NCI-H510A (cell line): ENCODE data around the gene FRY.

Experiments used
- DNase-seq: peaks from one replicate; lab custom pipeline; 2025; lab: John Stamatoyannopoulos, UW

FRY gene

GRCh38 chr13:32086366-32086765, 54.8 kb downstream of the FRY start:
- DNase-seq, result no peak

- no peak for DNase-seq
Measured at GRCh38 chr13:32086791-32087441, 55.3 kb downstream of the FRY start.

- no peak for DNase-seq
Measured at GRCh38 chr13:32087955-32088747, 56.6 kb downstream of the FRY start.

GRCh38 chr13:32092496-32092895, 60.9 kb downstream of the FRY start:
- DNase-seq, result no peak

- no peak for DNase-seq
Measured at GRCh38 chr13:32093006-32093405, 61.4 kb downstream of the FRY start.

GRCh38 chr13:32098272-32098671, 66.7 kb downstream of the FRY start:
- no peak for DNase-seq

- DNase-seq, result no peak
Measured at GRCh38 chr13:32105653-32106313, 74.2 kb downstream of the FRY start.

GRCh38 chr13:32107474-32107873, 75.9 kb downstream of the FRY start:
- no peak for DNase-seq

GRCh38 chr13:32107973-32108372, 76.4 kb downstream of the FRY start:
- DNase-seq, result no peak

GRCh38 chr13:32113532-32113931, 82.0 kb downstream of the FRY start:
- no peak for DNase-seq

GRCh38 chr13:32114284-32114950, 82.8 kb downstream of the FRY start:
- DNase-seq, result no peak

- DNase-seq, result no peak
Measured at GRCh38 chr13:32115066-32115465, 83.5 kb downstream of the FRY start.

GRCh38 chr13:32116210-32116609, 84.6 kb downstream of the FRY start:
- DNase-seq, result no peak

- no peak for DNase-seq
Measured at GRCh38 chr13:32117001-32117400, 85.4 kb downstream of the FRY start.

GRCh38 chr13:32117701-32118100, 86.1 kb downstream of the FRY start:
- no peak for DNase-seq

GRCh38 chr13:32121316-32121715, 89.7 kb downstream of the FRY start:
- no peak for DNase-seq

GRCh38 chr13:32124743-32125142, 93.2 kb downstream of the FRY start:
- DNase-seq, result no peak

GRCh38 chr13:32125221-32125689, 93.7 kb downstream of the FRY start:
- no peak for DNase-seq

- no peak for DNase-seq
Measured at GRCh38 chr13:32125751-32126150, 94.2 kb downstream of the FRY start.

- DNase-seq, result no peak
Measured at GRCh38 chr13:32126278-32126677, 94.7 kb downstream of the FRY start.

- DNase-seq, result no peak
Measured at GRCh38 chr13:32126756-32127155, 95.2 kb downstream of the FRY start.

GRCh38 chr13:32127691-32128090, 96.1 kb downstream of the FRY start:
- no peak for DNase-seq
